Ovary (tissue), 9 donors: ENCODE data around the gene SKP2. TPM values are rescaled to one million over a fixed set of nuclear protein-coding genes. Genes with fewer than 3 reads are reported as not detected.

ENCODE experiments used
- DNase-seq, 5 donors: peaks; one replicate each; pipeline ENCODE4 v3.0.0-alpha.2; 2019 to 2020
- H3K27ac ChIP-seq, 2 donors: fragments of 200-600 bp; one replicate each; pipeline versions ENCODE4 v1.5.1 to v1.8.0; 2019 to 2022
- H3K27me3 ChIP-seq: fragments of 200-600 bp; one replicate; pipeline ENCODE4 v1.8.0; 2022
- H3K36me3 ChIP-seq: fragments of 200-600 bp; sonication (generic); one replicate; pipeline ENCODE4 v1.5.1; 2019
- H3K4me1 ChIP-seq: one replicate; pipeline ENCODE4 v1.8.1; 2013; ENCODE audit warnings: mild to moderate bottlenecking, moderate library complexity; ENCODE audit not compliant: insufficient read depth
- H3K4me3 ChIP-seq: fragments of 200-600 bp; sonication (generic); one replicate; pipeline ENCODE4 v1.5.1; 2017
- H3K9me3 ChIP-seq, 2 donors: fragments of 200-600 bp in 1 of 2; sonication (generic) in 1 of 2; one replicate each; pipeline versions ENCODE4 v1.5.1 to v1.8.1; 2013 to 2019; ENCODE audit warnings: mild to moderate bottlenecking in 1 of 2, moderate library complexity in 1 of 2
- CTCF ChIP-seq, 3 donors: fragments of 450-650 bp in 2 of 3; fragments of 200-600 bp in 1 of 3; IDR thresholded peaks; one replicate each; pipeline versions ENCODE4 v1.5.1 to v1.8.0; 2016 to 2022; ENCODE audit warnings: antibody characterized with exemption in 3 of 3, mild to moderate bottlenecking in 1 of 3
- EP300 ChIP-seq: sonication (generic); formaldehyde crosslinking; IDR thresholded peaks from one replicate; pipeline ENCODE4 v1.6.1; 2017; ENCODE audit warnings: antibody characterized with exemption
- POLR2A ChIP-seq: fragments of 450-650 bp; IDR thresholded peaks from one replicate; pipeline ENCODE4 v1.6.1; 2017; ENCODE audit warnings: antibody characterized with exemption, mild to moderate bottlenecking, moderate library complexity
- WGBS, 3 donors: extraction: QIAGEN DNeasy Blood & Tissue Kit in 1 of 3; methylation state at CpG; one replicate each; pipeline versions ENCODE4 v1.1.5 to v1.1.7; 2013 to 2017; 5-methylcytosine and 5-hydroxymethylcytosine counted together
- intact Hi-C, 4 donors: fragments of 100-400 bp; cut with DNase I; formaldehyde crosslinking; loops; one replicate each; pipeline versions ENCODE4 v1.11.0 to v1.15.1; 2022 to 2023
- polyA plus RNA-seq, 2 donors: library from polyadenylated mRNA; stranded (reverse); fragments of 200-250 nt in 1 of 2; fragments of 350-450 nt in 1 of 2; fragmentation: Illumina TruSeq in 1 of 2; extraction: RNeasy Lipid Tissue Mini Kit (QIAGEN cat#74804) in 1 of 2; gene quantifications; one replicate each; pipeline ENCODE4 v1.2.3, GENCODE V29; 2013 to 2014
- total RNA-seq, 7 donors: library from RNA; depleted of rRNA in 2 of 7; stranded (reverse); fragments of >200 nt in 2 of 7; fragmentation: NEBNext Ultra II Directional in 3 of 7; extraction: Animal tissue kit (Norgen Biotek cat#: 25700) in 3 of 7; gene quantifications; one replicate each; pipeline versions ENCODE4 v1.1.0 to v1.2.4, GENCODE V29; 2016 to 2023
- donor health status: DM: no; HTN: no; CAD: no; lungs with moderate emphysema.
- donor health status: DM: no; HTN: no; CAD: no.
- donor health status: Bipolar disorder and iron deficiency.
- donor health status: DM: yes; HTN: yes; CAD: no.
- donor health status: DM: no; HTN: no; CAD: no.
- donor health status: DM: yes; HTN: yes; CAD: no.

The SKP2 gene
- total and polyA plus RNA-seq, 9 donors: 4.5 to 15.4 (median 10.0) TPM

GRCh38 chr5:36138900-36139683, 12.8 kb upstream of the SKP2 start:
- 92 to 97% (median 95%) methylated on average over 7 of the region's 7 CpGs for WGBS, 3 donors
- intact Hi-C loops: no loop called here

GRCh38 chr5:36145311-36145710, 6.6 kb upstream of the SKP2 start:
- H3K4me3 ChIP-seq: no peak overlapping the region
- no peaks in the 10 kb centered on the region for H3K27me3 ChIP-seq
- intact Hi-C loops: no loop called here
- no peak overlapping the region for H3K27ac ChIP-seq
- 88 to 92% (median 92%) methylated on average over 4 of the region's 4 CpGs for WGBS, 3 donors
- H3K4me1 ChIP-seq: no peaks in the 10 kb centered on the region
- no peak for DNase-seq
- H3K9me3 ChIP-seq: no peaks in the 10 kb centered on the region
- no peaks in the 10 kb centered on the region for H3K36me3 ChIP-seq
- TF ChIP-seq POLR2A (no peak), CTCF (IDR thresholded peaks at IDR 0.05) (no peak), EP300 (no peak)

More at GRCh38 chr5:36138900-36139683, 12.8 kb upstream of the SKP2 start:
- TF ChIP-seq CTCF (IDR thresholded peaks at IDR 0.05) (no peak), EP300 (no peak), POLR2A (no peak)
- H3K27ac ChIP-seq: no peak overlapping the region
- DNase-seq: no peak
- H3K4me3 ChIP-seq: no peak overlapping the region
- H3K9me3 ChIP-seq: no peaks in the 10 kb centered on the region
- H3K27me3 ChIP-seq: no peaks in the 10 kb centered on the region
- H3K36me3 ChIP-seq: no peaks in the 10 kb centered on the region
- no peaks in the 10 kb centered on the region for H3K4me1 ChIP-seq

GRCh38 chr5:36146390-36146789, 5.5 kb upstream of the SKP2 start:
- H3K27ac ChIP-seq: no peak overlapping the region
- TF ChIP-seq EP300 (no peak), CTCF (IDR thresholded peaks at IDR 0.05) (no peak), POLR2A (no peak)
- H3K4me1 ChIP-seq: no peaks in the 10 kb centered on the region
- H3K9me3 ChIP-seq: no peaks in the 10 kb centered on the region
- 63 to 86% (median 81%) methylated on average over 3 of the region's 3 CpGs for WGBS, 3 donors
- H3K27me3 ChIP-seq: no peaks in the 10 kb centered on the region
- H3K36me3 ChIP-seq: no peaks in the 10 kb centered on the region
- intact Hi-C loops: no loop called here
- no peak for DNase-seq
- H3K4me3 ChIP-seq: no peak overlapping the region

GRCh38 chr5:36147681-36148080, 4.2 kb upstream of the SKP2 start:
- H3K4me3 ChIP-seq: no peak overlapping the region
- no peaks in the 10 kb centered on the region for H3K27me3 ChIP-seq
- 92 to 95% (median 92%) methylated on average over 2 of the region's 2 CpGs for WGBS, 3 donors
- no peak overlapping the region for H3K27ac ChIP-seq
- TF ChIP-seq CTCF (IDR thresholded peaks at IDR 0.05) (no peak), POLR2A (no peak), EP300 (no peak)
- no peaks in the 10 kb centered on the region for H3K9me3 ChIP-seq
- DNase-seq: no peak
- intact Hi-C loops: no loop called here
- H3K4me1 ChIP-seq: no peaks in the 10 kb centered on the region
- H3K36me3 ChIP-seq: no peaks in the 10 kb centered on the region
